ENCODE data around the gene CDKL1.
A peak's percentile ranks its signal among the peaks of the same experiment; 100 is the strongest.

CDKL1 gene

DNA sequence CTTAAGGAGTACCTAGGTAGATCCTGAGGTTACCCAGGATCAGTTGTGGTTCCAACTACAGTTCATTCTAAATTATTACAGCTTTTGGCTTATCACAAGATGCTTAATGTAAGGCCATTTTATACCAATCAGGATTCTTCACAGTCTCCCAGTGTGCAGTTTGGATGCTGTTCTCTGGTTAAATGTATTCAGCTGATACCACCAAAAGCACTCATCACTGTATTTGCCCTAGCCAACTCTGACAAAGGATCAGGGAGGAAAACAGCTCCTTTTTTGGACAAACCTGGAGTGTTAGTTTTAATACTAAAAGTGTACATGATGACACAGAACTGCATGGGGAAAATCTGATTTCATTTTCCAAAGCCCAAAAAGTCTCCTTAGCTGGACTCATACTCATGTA lies 65.1 kb downstream of the CDKL1 start:
- Histone ChIP-seq H4K20me1 (ENCODE audit: control insufficient read depth, insufficient read depth, low read depth, low read length) (no peaks in the 10 kb centered on the region), H3K4me3 (ENCODE audit: low read length) (no peak overlapping the region)

DNA sequence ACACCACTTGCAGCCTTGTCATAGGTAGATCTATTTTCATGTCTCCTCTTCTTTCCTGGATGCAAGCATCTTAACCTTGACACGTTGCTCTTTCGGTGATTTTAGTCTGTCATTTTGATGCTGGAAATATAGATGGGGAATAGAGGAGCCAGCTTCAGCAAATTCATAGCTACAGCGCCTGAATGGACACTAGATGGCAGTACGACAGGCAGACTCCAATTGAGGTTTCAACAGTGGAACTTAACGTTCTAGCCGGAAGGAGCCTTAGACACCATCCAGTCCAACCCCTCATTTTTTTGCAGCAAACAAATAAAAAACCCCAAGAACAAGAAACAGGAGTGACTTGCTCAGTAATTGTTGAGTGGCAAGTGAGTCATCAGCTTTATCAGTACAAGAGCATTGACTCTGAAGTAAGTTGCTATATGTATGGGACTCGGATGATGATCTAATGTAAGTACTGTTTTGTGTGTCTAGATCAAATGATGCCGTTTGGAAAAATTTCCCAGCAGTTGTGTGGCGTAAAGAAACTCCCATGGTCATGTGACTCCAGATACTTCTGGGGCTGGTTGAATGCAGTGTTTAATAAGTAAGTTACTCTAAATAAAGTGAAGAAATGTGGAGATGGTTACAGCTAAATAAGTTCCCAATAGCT lies 75.5 kb downstream of the CDKL1 start:
- Histone ChIP-seq H3K79me2 (ENCODE audit: control insufficient read depth, low read length) (peaks cover 27% of the 10 kb centered on the region), H3K36me3 (ENCODE audit: control insufficient read depth, low read length) (peaks cover 29% of the 10 kb centered on the region), H3K9me2 (replicated peaks; ENCODE audit: control insufficient read depth, low read length) (no peaks in the 10 kb centered on the region), H3K27me3 (ENCODE audit: control insufficient read depth, low read length) (no peaks in the 10 kb centered on the region), H4K20me1 (ENCODE audit: control insufficient read depth, insufficient read depth, low read depth, low read length) (no peaks in the 10 kb centered on the region), H3K4me1 (ENCODE audit: control insufficient read depth, low read length) (peaks cover 12% of the 10 kb centered on the region), H3K4me2 (ENCODE audit: low read length) (peak overlapping the region; percentile 64), H3K4me3 (ENCODE audit: low read length) (peak overlapping the region; percentile 43), H3K9me3 (ENCODE audit: control insufficient read depth, insufficient read depth, low read length) (no peaks in the 10 kb centered on the region), H3F3A (ENCODE audit: control insufficient read depth, insufficient read depth) (no peaks in the 10 kb centered on the region), H3K27ac (ENCODE audit: low read depth, low read length) (no peak overlapping the region)
- TF ChIP-seq EZH2phosphoT487 (IDR thresholded peaks at IDR 0.05; ENCODE audit: borderline replicate concordance, low read length), result no peak
- TF ChIP-seq, protein P1, sequence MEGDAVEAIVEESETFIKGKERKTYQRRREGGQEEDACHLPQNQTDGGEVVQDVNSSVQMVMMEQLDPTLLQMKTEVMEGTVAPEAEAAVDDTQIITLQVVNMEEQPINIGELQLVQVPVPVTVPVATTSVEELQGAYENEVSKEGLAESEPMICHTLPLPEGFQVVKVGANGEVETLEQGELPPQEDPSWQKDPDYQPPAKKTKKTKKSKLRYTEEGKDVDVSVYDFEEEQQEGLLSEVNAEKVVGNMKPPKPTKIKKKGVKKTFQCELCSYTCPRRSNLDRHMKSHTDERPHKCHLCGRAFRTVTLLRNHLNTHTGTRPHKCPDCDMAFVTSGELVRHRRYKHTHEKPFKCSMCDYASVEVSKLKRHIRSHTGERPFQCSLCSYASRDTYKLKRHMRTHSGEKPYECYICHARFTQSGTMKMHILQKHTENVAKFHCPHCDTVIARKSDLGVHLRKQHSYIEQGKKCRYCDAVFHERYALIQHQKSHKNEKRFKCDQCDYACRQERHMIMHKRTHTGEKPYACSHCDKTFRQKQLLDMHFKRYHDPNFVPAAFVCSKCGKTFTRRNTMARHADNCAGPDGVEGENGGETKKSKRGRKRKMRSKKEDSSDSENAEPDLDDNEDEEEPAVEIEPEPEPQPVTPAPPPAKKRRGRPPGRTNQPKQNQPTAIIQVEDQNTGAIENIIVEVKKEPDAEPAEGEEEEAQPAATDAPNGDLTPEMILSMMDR (IDR thresholded peaks at IDR 0.05; ENCODE audit: low read depth, low read length, poor library complexity, severe bottlenecking), result peak; percentile 97

More for the DNA sequence above, 65.1 kb downstream of the CDKL1 start:
- TF ChIP-seq, protein P1 (IDR thresholded peaks at IDR 0.05; ENCODE audit: low read depth, low read length, poor library complexity, severe bottlenecking), result no peak
- TF ChIP-seq EZH2phosphoT487 (IDR thresholded peaks at IDR 0.05; ENCODE audit: borderline replicate concordance, low read length), result no peak
- Histone ChIP-seq H3K4me2 (ENCODE audit: low read length) (no peak overlapping the region), H3F3A (ENCODE audit: control insufficient read depth, insufficient read depth) (no peaks in the 10 kb centered on the region), H3K79me2 (ENCODE audit: control insufficient read depth, low read length) (no peaks in the 10 kb centered on the region), H3K27me3 (ENCODE audit: control insufficient read depth, low read length) (no peaks in the 10 kb centered on the region), H3K27ac (ENCODE audit: low read depth, low read length) (no peak overlapping the region), H3K36me3 (ENCODE audit: control insufficient read depth, low read length) (no peaks in the 10 kb centered on the region; the same call in 1 of the 2 replicates), H3K9me3 (ENCODE audit: control insufficient read depth, insufficient read depth, low read length) (no peaks in the 10 kb centered on the region), H3K4me1 (ENCODE audit: control insufficient read depth, low read length) (peaks cover 14% of the 10 kb centered on the region), H3K9me2 (replicated peaks; ENCODE audit: control insufficient read depth, low read length) (no peaks in the 10 kb centered on the region)

GRCh38 chr14:50320283-50320682 lies 76.4 kb downstream of the CDKL1 start:
- Histone ChIP-seq H3K4me2 (ENCODE audit: low read length) (no peak overlapping the region), H3K27me3 (ENCODE audit: control insufficient read depth, low read length) (no peaks in the 10 kb centered on the region), H3K9me3 (ENCODE audit: control insufficient read depth, insufficient read depth, low read length) (no peaks in the 10 kb centered on the region), H3K4me1 (ENCODE audit: control insufficient read depth, low read length) (peaks cover 12% of the 10 kb centered on the region), H3K36me3 (ENCODE audit: control insufficient read depth, low read length) (peaks cover 23% of the 10 kb centered on the region), H3K4me3 (ENCODE audit: low read length) (no peak overlapping the region), H3K79me2 (ENCODE audit: control insufficient read depth, low read length) (peaks cover 27% of the 10 kb centered on the region), H3F3A (ENCODE audit: control insufficient read depth, insufficient read depth) (no peaks in the 10 kb centered on the region), H3K9me2 (replicated peaks; ENCODE audit: control insufficient read depth, low read length) (no peaks in the 10 kb centered on the region), H4K20me1 (ENCODE audit: control insufficient read depth, insufficient read depth, low read depth, low read length) (no peaks in the 10 kb centered on the region), H3K27ac (ENCODE audit: low read depth, low read length) (no peak overlapping the region)
- TF ChIP-seq, protein P1 (IDR thresholded peaks at IDR 0.05; ENCODE audit: low read depth, low read length, poor library complexity, severe bottlenecking), result no peak
- no peak for TF ChIP-seq EZH2phosphoT487 (IDR thresholded peaks at IDR 0.05; ENCODE audit: borderline replicate concordance, low read length)
